Fibroblast of lung (primary cell): Measurements from ENCODE around the gene NDUFAB1. TPM values are rescaled to one million over a fixed set of nuclear protein-coding genes. Genes with fewer than 3 reads are reported as not detected.

Source experiments
- DNase-seq, 2 donors: peaks; one replicate each; pipeline versions ENCODE4 v3.0.0 to v3.0.0-alpha.2; 2010; ENCODE audit warnings: low read depth in 2 of 2
- H2AFZ ChIP-seq: 2 replicates; pipeline ENCODE4 v1.5.1; 2012; ENCODE audit warnings: low read length, control low read depth, inconsistent platforms
- H3K27ac ChIP-seq: 2 replicates; pipeline ENCODE4 v1.5.1; 2011; ENCODE audit warnings: low read length, control low read depth; ENCODE audit not compliant: insufficient read depth
- H3K27me3 ChIP-seq: 2 replicates; pipeline ENCODE4 v1.5.1; 2011; ENCODE audit warnings: mild to moderate bottlenecking, low read length; ENCODE audit not compliant: control insufficient read depth, insufficient read depth
- H3K36me3 ChIP-seq: 2 replicates; pipeline ENCODE4 v1.5.1; 2011; ENCODE audit warnings: low read length; ENCODE audit not compliant: control insufficient read depth, insufficient read depth
- H3K4me1 ChIP-seq: 2 replicates; pipeline ENCODE4 v1.5.1; 2011; ENCODE audit warnings: low read length; ENCODE audit not compliant: control insufficient read depth, insufficient read depth; ENCODE audit errors: extremely low read depth
- H3K4me2 ChIP-seq: 2 replicates; pipeline ENCODE4 v1.5.1; 2011; ENCODE audit warnings: low read length, control low read depth; ENCODE audit not compliant: insufficient read depth; ENCODE audit errors: extremely low read depth
- H3K4me3 ChIP-seq, 4 experiments: fragments of 200-600 bp in 1 of 4; sonication (generic) in 1 of 4; replicated peaks in 1 of 4; 2 replicates each; pipeline ENCODE4 v1.5.1; 2011 to 2016; ENCODE audit warnings: low read length in 4 of 4, low read depth in 3 of 4, mild to moderate bottlenecking in 3 of 4, control low read depth in 2 of 4, inconsistent platforms in 1 of 4, mixed read lengths in 1 of 4; ENCODE audit not compliant: insufficient read depth in 1 of 4; ENCODE audit errors: control extremely low read depth in 1 of 4
- H3K79me2 ChIP-seq: 2 replicates; pipeline ENCODE4 v1.5.1; 2012; ENCODE audit warnings: mild to moderate bottlenecking, low read length, inconsistent platforms; ENCODE audit not compliant: control insufficient read depth, insufficient read depth
- H3K9ac ChIP-seq: 2 replicates; pipeline ENCODE4 v1.5.1; 2011; ENCODE audit warnings: mild to moderate bottlenecking, low read length, control low read depth; ENCODE audit not compliant: insufficient read depth
- H3K9me3 ChIP-seq: 2 replicates; pipeline ENCODE4 v1.5.1; 2012; ENCODE audit warnings: low read depth, low read length; ENCODE audit not compliant: control insufficient read depth, insufficient read depth
- H4K20me1 ChIP-seq: 2 replicates; pipeline ENCODE4 v1.5.1; 2011; ENCODE audit warnings: low read length; ENCODE audit not compliant: control insufficient read depth, insufficient read depth; ENCODE audit errors: extremely low read depth
- EZH2 ChIP-seq: IDR thresholded peaks from 2 replicates; pipeline ENCODE4 v1.5.1; 2012; ENCODE audit warnings: low read length, control low read depth, mild to moderate bottlenecking; ENCODE audit errors: missing control alignments
- polyA plus RNA-seq, 2 donors: library from polyadenylated mRNA; depleted of rRNA in 1 of 2; stranded (reverse) in 1 of 2; unstranded in 1 of 2; fragments of >200 nt; gene quantifications; 2 replicates each; pipeline ENCODE4 v1.2.1, GENCODE V29; 2011 to 2012; ENCODE audit warnings: missing spikeins in 1 of 2
- total RNA-seq: library from RNA; depleted of rRNA; stranded (reverse); fragments of >200 nt; gene quantifications from 2 replicates; pipeline ENCODE4 v1.2.1, GENCODE V29; 2014
- TF ChIP-seq, protein P1 (sequence below), 2 donors: IDR thresholded peaks in 1 of 2; conservative IDR thresholded peaks in 1 of 2; 1 replicate in 1 of 2; 2 replicates in 1 of 2; pipeline ENCODE4 v1.5.1; 2011 to 2012; ENCODE audit warnings: low read length in 2 of 2, control low read depth in 1 of 2, inconsistent platforms in 1 of 2, low read depth in 1 of 2, mild to moderate bottlenecking in 1 of 2

Gene NDUFAB1
- total and polyA plus RNA-seq, 2 donors (not counting 1 experiment from before 2014, with no cell fraction given) = 98.4 to 105 TPM

DNA sequence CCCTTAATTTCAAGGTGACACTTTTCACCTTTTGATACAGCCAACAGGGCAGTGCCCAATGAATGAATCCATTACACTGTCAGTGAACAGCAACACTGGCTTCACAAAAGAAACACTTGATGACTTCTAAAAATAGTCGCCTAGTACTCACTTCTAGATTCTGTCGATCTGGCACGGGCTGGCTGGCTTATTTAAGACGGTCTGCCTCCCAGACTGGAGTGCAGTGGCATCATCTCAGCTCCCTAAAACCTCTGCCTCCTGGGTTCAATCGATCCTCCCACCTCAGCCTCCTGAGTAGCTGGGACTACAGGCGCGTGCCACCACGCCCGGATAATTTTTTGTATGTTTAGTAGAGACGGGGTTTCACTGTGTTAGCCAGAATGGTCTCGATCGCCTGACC lies 1.9 kb downstream of the NDUFAB1 start:
- peaks cover 8% of the 10 kb centered on the region for H3K36me3 ChIP-seq
- no peak overlapping the region for H3K27ac ChIP-seq
- TF ChIP-seq, protein P1, sequence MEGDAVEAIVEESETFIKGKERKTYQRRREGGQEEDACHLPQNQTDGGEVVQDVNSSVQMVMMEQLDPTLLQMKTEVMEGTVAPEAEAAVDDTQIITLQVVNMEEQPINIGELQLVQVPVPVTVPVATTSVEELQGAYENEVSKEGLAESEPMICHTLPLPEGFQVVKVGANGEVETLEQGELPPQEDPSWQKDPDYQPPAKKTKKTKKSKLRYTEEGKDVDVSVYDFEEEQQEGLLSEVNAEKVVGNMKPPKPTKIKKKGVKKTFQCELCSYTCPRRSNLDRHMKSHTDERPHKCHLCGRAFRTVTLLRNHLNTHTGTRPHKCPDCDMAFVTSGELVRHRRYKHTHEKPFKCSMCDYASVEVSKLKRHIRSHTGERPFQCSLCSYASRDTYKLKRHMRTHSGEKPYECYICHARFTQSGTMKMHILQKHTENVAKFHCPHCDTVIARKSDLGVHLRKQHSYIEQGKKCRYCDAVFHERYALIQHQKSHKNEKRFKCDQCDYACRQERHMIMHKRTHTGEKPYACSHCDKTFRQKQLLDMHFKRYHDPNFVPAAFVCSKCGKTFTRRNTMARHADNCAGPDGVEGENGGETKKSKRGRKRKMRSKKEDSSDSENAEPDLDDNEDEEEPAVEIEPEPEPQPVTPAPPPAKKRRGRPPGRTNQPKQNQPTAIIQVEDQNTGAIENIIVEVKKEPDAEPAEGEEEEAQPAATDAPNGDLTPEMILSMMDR (conservative IDR thresholded peaks at IDR 0.05 in 1 of 2, IDR thresholded peaks at IDR 0.05 in 1 of 2; ENCODE audit: low read depth in 1 of 2, low read length in 2 of 2) = no peak
- no peak for TF ChIP-seq EZH2
- DNase-seq = no peak
- H3K9me3 ChIP-seq = no peaks in the 10 kb centered on the region
- no peaks in the 10 kb centered on the region for H4K20me1 ChIP-seq
- H3K4me3 ChIP-seq = no peak overlapping the region
- no peaks in the 10 kb centered on the region for H3K27me3 ChIP-seq
- peaks cover 60% of the 10 kb centered on the region for H3K79me2 ChIP-seq
- H3K4me1 ChIP-seq = no peaks in the 10 kb centered on the region
- H2AFZ ChIP-seq = no peak overlapping the region
- no peak overlapping the region for H3K4me2 ChIP-seq
- H3K9ac ChIP-seq = no peak overlapping the region

DNA sequence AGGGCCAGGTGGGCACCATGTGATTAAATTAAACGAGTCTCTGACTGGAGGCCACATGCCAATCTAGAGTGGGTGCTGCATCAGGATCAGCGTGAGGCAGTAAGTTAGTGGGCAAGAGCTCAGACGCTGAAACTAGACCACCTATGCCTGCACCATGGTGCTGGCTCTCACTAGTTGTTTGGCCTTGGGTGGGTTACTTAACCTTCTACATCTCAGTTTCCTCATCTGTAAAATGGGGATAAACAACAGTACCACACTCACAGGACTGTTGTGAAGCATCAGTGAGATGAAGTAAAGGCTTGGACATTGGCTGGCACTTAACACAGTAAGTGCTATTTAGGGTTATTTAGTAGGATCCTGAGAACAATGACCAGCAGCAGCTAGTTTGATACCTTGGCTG lies 5.9 kb downstream of the NDUFAB1 start:
- H3K4me2 ChIP-seq = no peak overlapping the region
- no peaks in the 10 kb centered on the region for H3K4me1 ChIP-seq
- no peak for TF ChIP-seq EZH2
- TF ChIP-seq, protein P1 (conservative IDR thresholded peaks at IDR 0.05 in 1 of 2, IDR thresholded peaks at IDR 0.05 in 1 of 2; ENCODE audit: low read depth in 1 of 2, low read length in 2 of 2) = no peak
- DNase-seq = no peak
- no peak overlapping the region for H3K4me3 ChIP-seq
- H3K79me2 ChIP-seq = peaks cover 67% of the 10 kb centered on the region
- H3K9ac ChIP-seq = no peak overlapping the region
- H3K9me3 ChIP-seq = no peaks in the 10 kb centered on the region
- H3K27ac ChIP-seq = no peak overlapping the region
- H4K20me1 ChIP-seq = no peaks in the 10 kb centered on the region
- H3K36me3 ChIP-seq = peaks cover 8% of the 10 kb centered on the region
- H3K27me3 ChIP-seq = no peaks in the 10 kb centered on the region
- H2AFZ ChIP-seq = no peak overlapping the region

DNA sequence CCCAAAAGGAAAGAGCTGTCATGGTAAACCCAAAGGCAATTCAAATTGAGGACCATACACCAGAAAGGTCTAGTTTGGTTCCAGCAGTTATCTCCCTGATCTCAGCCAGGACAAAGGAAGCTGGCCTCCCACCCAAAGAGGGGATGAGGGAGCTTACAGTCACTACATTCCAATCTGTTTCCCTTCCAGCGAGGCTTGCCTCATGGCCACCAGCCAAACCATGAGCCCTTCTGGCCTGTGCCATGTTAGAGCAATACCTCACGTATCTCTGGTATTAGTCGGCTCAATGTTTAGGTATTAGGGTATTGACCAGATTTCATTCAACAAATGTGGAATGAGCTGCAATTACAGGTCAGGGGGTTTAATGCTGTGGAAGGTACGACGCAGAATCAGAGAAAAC lies 8.4 kb downstream of the NDUFAB1 start:
- DNase-seq = peak; percentile 76 to 97
- Histone ChIP-seq H3K9me3 (no peaks in the 10 kb centered on the region), H3K27me3 (no peaks in the 10 kb centered on the region), H3K4me1 (no peaks in the 10 kb centered on the region), H4K20me1 (no peaks in the 10 kb centered on the region), H3K4me2 (peak overlapping the region; percentile 54), H3K9ac (no peak overlapping the region), H3K27ac (peak overlapping the region; percentile 67), H3K4me3 (no peak overlapping the region), H3K79me2 (peaks cover 46% of the 10 kb centered on the region), H3K36me3 (peaks cover 10% of the 10 kb centered on the region), H2AFZ (no peak overlapping the region)
- TF ChIP-seq EZH2 = no peak
- TF ChIP-seq, protein P1 (conservative IDR thresholded peaks at IDR 0.05 in 1 of 2, IDR thresholded peaks at IDR 0.05 in 1 of 2; ENCODE audit: low read depth in 1 of 2, low read length in 2 of 2) = no peak
